Measurements from ENCODE around the gene ATP1A2. TPM values are rescaled to one million over a fixed set of nuclear protein-coding genes. Genes with fewer than 3 reads are reported as not detected.

The ATP1A2 gene
- total and polyA plus RNA-seq, 10 of the 15 experiments (the other 5 are each of a cell fraction or from before 2014, with no cell fraction given) = 0.15 TPM; not detected in 9

- Histone ChIP-seq H3K4me3 (no peak overlapping the region), H3K4me2 (ENCODE audit: control insufficient read depth, insufficient read depth) (no peak overlapping the region), H2AFZ (ENCODE audit: control insufficient read depth, low read depth, low read length) (no peak overlapping the region), H3K9ac (ENCODE audit: control insufficient read depth, insufficient read depth, low read length) (no peak overlapping the region), H3K4me1 (ENCODE audit: control insufficient read depth, insufficient read depth, low read length) (peaks cover 13% of the 10 kb centered on the region), H3K36me3 (ENCODE audit: control insufficient read depth in 2 of 2, insufficient read depth in 2 of 2, low read length in 1 of 2) (no peaks in the 10 kb centered on the region), H4K20me1 (ENCODE audit: control insufficient read depth, insufficient read depth) (no peaks in the 10 kb centered on the region), H3K27ac (ENCODE audit: control insufficient read depth, insufficient read depth) (no peak overlapping the region), H3K79me2 (ENCODE audit: control insufficient read depth, insufficient read depth, low read length) (no peaks in the 10 kb centered on the region), H3K9me3 (replicated peaks; ENCODE audit: control insufficient read depth, insufficient read depth, low read length) (no peaks in the 10 kb centered on the region), H3K27me3 (replicated peaks in 1 of 2; ENCODE audit: control insufficient read depth in 2 of 2, insufficient read depth in 2 of 2, low read length in 1 of 2) (no peaks in the 10 kb centered on the region; a peak in 1 of 4 replicates)
- RAD21 ChIA-PET (ENCODE audit: unreplicated experiment) = interaction anchor here (1.7 kb wide), 1 partner anchor 29 kb away, joined by 6 read pairs; no protein-coding TSS in a partner anchor
- POLR2A ChIA-PET = no interaction called here
- TF ChIP-seq SRF (IDR thresholded peaks at IDR 0.05; ENCODE audit: low read depth in 2 of 2, low read length in 2 of 2) = no peak
- TF ChIP-seq WRNIP1 (IDR thresholded peaks at IDR 0.05; ENCODE audit: borderline replicate concordance, low read depth, low read length) = no peak
- TF ChIP-seq ATF3 (IDR thresholded peaks at IDR 0.05; ENCODE audit: borderline replicate concordance, extremely low read depth, low read depth, low read length) = no peak
- no peak for TF ChIP-seq NFIC (IDR thresholded peaks at IDR 0.05; ENCODE audit: low read depth, low read length)
- no peak for TF ChIP-seq STAT1 (conservative IDR thresholded peaks at IDR 0.05)
- no peak for TF ChIP-seq NR2F1 (conservative IDR thresholded peaks at IDR 0.05)
- no peak for TF ChIP-seq ASH2L (IDR thresholded peaks at IDR 0.05; ENCODE audit: borderline replicate concordance, low read depth)
- no peak for TF ChIP-seq TCF7 (IDR thresholded peaks at IDR 0.05; ENCODE audit: borderline replicate concordance)
- TF ChIP-seq ZBTB33 (IDR thresholded peaks at IDR 0.05) = no peak
- TF ChIP-seq YBX1 (IDR thresholded peaks at IDR 0.05) = no peak
- TF ChIP-seq E2F8 (IDR thresholded peaks at IDR 0.05; ENCODE audit: low read depth, partially characterized antibody) = no peak
- no peak for TF ChIP-seq RELB (IDR thresholded peaks at IDR 0.05; ENCODE audit: low read depth)
- no peak for TF ChIP-seq POLR2A (IDR thresholded peaks at IDR 0.05; ENCODE audit: low read depth, low read length)
- TF ChIP-seq BCL3 (IDR thresholded peaks at IDR 0.05; ENCODE audit: borderline replicate concordance, insufficient read depth, low read depth, low read length, poor library complexity, severe bottlenecking) = no peak
- DNase-seq (ENCODE audit: low read depth, low spot score) = no peak
- WGBS (ENCODE audit: insufficient coverage, insufficient replicate concordance, low lambda C conversion rate, missing lambda C conversion rate) = 15% methylated on average over 2 of the region's 2 CpGs
- no peak for FAIRE-seq
- intact Hi-C loops (cut with micrococcal nuclease; ENCODE audit: unreplicated experiment) (no loop called here), in situ Hi-C loops (cut with MboI) (no loop called here)
- SMC1A ChIA-PET (ENCODE audit: uncharacterized antibody, unreplicated experiment) = interaction anchor here (1.1 to 8.9 kb wide), 4 partner anchors 9 to 68 kb away, joined by 3 to 89 read pairs (median 6); no protein-coding TSS in a partner anchor
- no peak for ATAC-seq
- CTCF ChIA-PET = interaction anchor here (0.8 to 49.8 kb wide), 4 partner anchors 9 to 176 kb away, joined by 3 to 1035 read pairs (median 520); partner anchors contain the start of genes IGSF8, KCNJ10 and KCNJ9
- no TSS peak for BruUV-seq (replicated peaks)
Measured at GRCh38 chr1:160075836-160076235, 39.7 kb upstream of the ATP1A2 start.
